Loucy (cell line): Measurements from ENCODE around the gene TRERF1.
"Not testable (repeated sequence)": the region's sequence is repeated elsewhere in the genome, so short reads cannot be mapped to it uniquely, and the experiment has no call there.

Experiments used
- H2AFZ ChIP-seq: fragments of 200-600 bp; sonication (generic); 2 replicates; pipeline ENCODE4 v1.6.0; 2016; ENCODE audit warnings: antibody characterized with exemption, mild to moderate bottlenecking, low read length, moderate library complexity
- H3F3A ChIP-seq: fragments of 200-600 bp; 2 replicates; pipeline ENCODE4 v1.6.0; 2016; ENCODE audit warnings: antibody characterized with exemption, low read depth, mild to moderate bottlenecking
- H3K27me3 ChIP-seq: fragments of 200-600 bp; sonication (generic); 2 replicates; pipeline ENCODE4 v1.6.1; 2014; ENCODE audit warnings: low read length, mild to moderate bottlenecking; ENCODE audit not compliant: insufficient read depth, poor library complexity, severe bottlenecking
- H3K36me3 ChIP-seq: fragments of 200-600 bp; sonication (generic); 2 replicates; pipeline ENCODE4 v1.6.1; 2016; ENCODE audit warnings: low read length; ENCODE audit not compliant: insufficient read depth
- H3K4me1 ChIP-seq: fragments of 200-600 bp; sonication (generic); 2 replicates; pipeline ENCODE4 v1.5.1; 2014; ENCODE audit warnings: low read length, mild to moderate bottlenecking; ENCODE audit not compliant: insufficient read depth, poor library complexity, severe bottlenecking
- H3K4me2 ChIP-seq: fragments of 200-600 bp; sonication (generic); 2 replicates; pipeline ENCODE4 v1.6.0; 2014; ENCODE audit warnings: antibody characterized with exemption, low read length, low read depth, mild to moderate bottlenecking; ENCODE audit not compliant: poor library complexity, severe bottlenecking
- H3K4me3 ChIP-seq: fragments of 200-600 bp; sonication (generic); 2 replicates; pipeline ENCODE4 v1.5.1; 2014; ENCODE audit warnings: low read length, mild to moderate bottlenecking, mixed read lengths; ENCODE audit not compliant: poor library complexity, severe bottlenecking
- H3K79me2 ChIP-seq: fragments of 200-600 bp; sonication (generic); 2 replicates; pipeline ENCODE4 v1.6.1; 2014; ENCODE audit warnings: low read length; ENCODE audit not compliant: insufficient read depth
- H3K9ac ChIP-seq: fragments of 200-600 bp; sonication (generic); 2 replicates; pipeline ENCODE4 v1.6.0; 2014; ENCODE audit warnings: mild to moderate bottlenecking, low read depth, low read length, moderate library complexity; ENCODE audit not compliant: poor library complexity, severe bottlenecking
- H3K9me2 ChIP-seq: fragments of 200-600 bp; sonication (generic); replicated peaks from 2 replicates; pipeline ENCODE4 v1.6.1; 2016; ENCODE audit warnings: low read depth, low read length, mixed read lengths
- H3K9me3 ChIP-seq: fragments of 200-600 bp; sonication (generic); 2 replicates; pipeline ENCODE4 v1.6.1; 2014; ENCODE audit warnings: mild to moderate bottlenecking, antibody characterized with exemption, low read length, low read depth; ENCODE audit not compliant: insufficient read depth
- H4K20me1 ChIP-seq: fragments of 200-600 bp; sonication (generic); 2 replicates; pipeline ENCODE4 v1.6.0; 2014; ENCODE audit warnings: antibody characterized with exemption, low read length, mild to moderate bottlenecking; ENCODE audit not compliant: insufficient read depth, poor library complexity, severe bottlenecking
- EZH2phosphoT487 ChIP-seq: fragments of 200-600 bp; IDR thresholded peaks from 2 replicates; pipeline ENCODE4 v1.6.1; 2018; ENCODE audit warnings: antibody characterized with exemption, mild to moderate bottlenecking, moderate library complexity, borderline replicate concordance
- TF ChIP-seq, protein P1 (sequence below): fragments of 200-600 bp; sonication (generic); conservative IDR thresholded peaks from 2 replicates; pipeline ENCODE4 v1.5.1; 2014; ENCODE audit warnings: mild to moderate bottlenecking, antibody characterized with exemption, low read length

Gene TRERF1

DNA sequence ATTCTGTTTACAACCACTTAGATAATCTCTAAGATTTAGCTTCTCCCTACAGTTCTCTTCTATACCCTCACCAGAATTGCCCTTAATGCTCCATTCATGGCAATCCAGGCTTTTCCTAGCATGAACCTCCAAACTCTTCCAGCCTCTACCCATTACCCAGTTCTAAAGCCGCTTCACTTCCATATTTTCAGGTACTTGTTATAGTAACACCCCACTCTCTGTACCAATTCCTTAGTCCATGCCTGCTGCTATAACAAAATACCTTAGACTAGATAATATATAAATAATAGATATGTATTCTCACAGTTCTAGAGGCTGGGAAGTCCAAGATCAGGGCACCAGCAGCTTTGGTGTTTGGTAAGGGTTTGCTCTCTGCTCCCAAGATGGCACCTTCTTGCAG, 16.5 kb upstream of the TRERF1 start:
- H3K36me3 ChIP-seq: no peaks in the 10 kb centered on the region
- no peak overlapping the region for H2AFZ ChIP-seq
- H3K4me2 ChIP-seq: no peak overlapping the region
- no peaks in the 10 kb centered on the region for H3K27me3 ChIP-seq
- no peaks in the 10 kb centered on the region for H3K79me2 ChIP-seq
- no peak for TF ChIP-seq EZH2phosphoT487
- TF ChIP-seq, protein P1, sequence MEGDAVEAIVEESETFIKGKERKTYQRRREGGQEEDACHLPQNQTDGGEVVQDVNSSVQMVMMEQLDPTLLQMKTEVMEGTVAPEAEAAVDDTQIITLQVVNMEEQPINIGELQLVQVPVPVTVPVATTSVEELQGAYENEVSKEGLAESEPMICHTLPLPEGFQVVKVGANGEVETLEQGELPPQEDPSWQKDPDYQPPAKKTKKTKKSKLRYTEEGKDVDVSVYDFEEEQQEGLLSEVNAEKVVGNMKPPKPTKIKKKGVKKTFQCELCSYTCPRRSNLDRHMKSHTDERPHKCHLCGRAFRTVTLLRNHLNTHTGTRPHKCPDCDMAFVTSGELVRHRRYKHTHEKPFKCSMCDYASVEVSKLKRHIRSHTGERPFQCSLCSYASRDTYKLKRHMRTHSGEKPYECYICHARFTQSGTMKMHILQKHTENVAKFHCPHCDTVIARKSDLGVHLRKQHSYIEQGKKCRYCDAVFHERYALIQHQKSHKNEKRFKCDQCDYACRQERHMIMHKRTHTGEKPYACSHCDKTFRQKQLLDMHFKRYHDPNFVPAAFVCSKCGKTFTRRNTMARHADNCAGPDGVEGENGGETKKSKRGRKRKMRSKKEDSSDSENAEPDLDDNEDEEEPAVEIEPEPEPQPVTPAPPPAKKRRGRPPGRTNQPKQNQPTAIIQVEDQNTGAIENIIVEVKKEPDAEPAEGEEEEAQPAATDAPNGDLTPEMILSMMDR: no peak
- H3K9me2 ChIP-seq: no peaks in the 10 kb centered on the region
- no peaks in the 10 kb centered on the region for H4K20me1 ChIP-seq
- H3K9me3 ChIP-seq: peaks cover 7% of the 10 kb centered on the region; the same call in 1 of the 2 replicates
- no peak overlapping the region for H3K4me3 ChIP-seq
- no peak overlapping the region for H3K9ac ChIP-seq
- no peaks in the 10 kb centered on the region for H3K4me1 ChIP-seq
- H3F3A ChIP-seq: no peaks in the 10 kb centered on the region

DNA sequence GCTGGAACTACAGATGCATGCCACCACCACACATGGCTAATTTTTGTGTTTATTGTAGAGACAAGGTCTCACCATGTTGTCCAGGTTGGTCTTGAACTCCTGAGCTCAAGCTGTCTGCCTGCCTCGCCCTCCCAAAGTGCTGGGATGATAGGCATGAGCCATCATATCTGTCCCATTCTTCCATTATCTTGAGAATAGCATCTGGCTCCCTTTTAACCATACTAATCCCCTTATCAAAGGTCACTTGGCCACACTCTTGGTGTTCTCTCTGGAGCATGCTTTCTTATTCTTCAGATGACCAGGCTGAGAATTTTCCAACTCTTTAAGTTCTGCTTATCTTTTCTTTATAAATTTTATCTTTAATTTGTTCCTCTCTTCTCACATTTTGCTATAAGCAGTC, 15.9 kb upstream of the TRERF1 start:
- Histone ChIP-seq H3K4me2 (no peak overlapping the region), H2AFZ (no peak overlapping the region), H4K20me1 (no peaks in the 10 kb centered on the region), H3K79me2 (no peaks in the 10 kb centered on the region), H3K9ac (no peak overlapping the region), H3K4me3 (no peak overlapping the region), H3K9me3 (peaks cover 7% of the 10 kb centered on the region; the same call in 1 of the 2 replicates), H3K36me3 (no peaks in the 10 kb centered on the region), H3F3A (no peaks in the 10 kb centered on the region), H3K4me1 (no peaks in the 10 kb centered on the region), H3K9me2 (no peaks in the 10 kb centered on the region), H3K27me3 (no peaks in the 10 kb centered on the region)
- TF ChIP-seq EZH2phosphoT487: no peak
- TF ChIP-seq, protein P1: no peak

DNA sequence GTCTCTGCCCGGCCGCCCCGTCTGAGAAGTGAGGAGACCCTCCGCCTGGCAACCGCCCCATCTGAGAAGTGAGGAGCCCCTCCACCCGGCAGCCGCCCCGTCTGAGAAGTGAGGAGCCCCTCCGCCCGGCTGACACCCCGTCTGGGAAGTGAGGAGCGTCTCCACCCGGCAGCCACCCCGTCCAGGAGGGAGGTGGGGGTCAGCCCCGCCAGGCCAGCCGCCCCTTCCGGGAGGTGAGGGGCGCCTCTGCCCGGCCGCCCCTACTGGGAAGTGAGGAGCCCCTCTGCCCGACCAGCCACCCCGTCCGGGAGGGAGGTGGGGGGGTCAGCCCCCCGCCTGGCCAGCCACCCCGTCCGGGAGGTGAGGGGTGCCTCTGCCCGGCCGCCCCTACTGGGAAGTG, 14.7 kb upstream of the TRERF1 start:
- not testable (repeated sequence) for H3K4me1 ChIP-seq, H3K79me2 ChIP-seq, H3K9me2 ChIP-seq, H3K9me3 ChIP-seq, H3K27me3 ChIP-seq, H3K9ac ChIP-seq, H3F3A ChIP-seq, H3K4me2 ChIP-seq, H2AFZ ChIP-seq, H4K20me1 ChIP-seq, H3K4me3 ChIP-seq, H3K36me3 ChIP-seq

DNA sequence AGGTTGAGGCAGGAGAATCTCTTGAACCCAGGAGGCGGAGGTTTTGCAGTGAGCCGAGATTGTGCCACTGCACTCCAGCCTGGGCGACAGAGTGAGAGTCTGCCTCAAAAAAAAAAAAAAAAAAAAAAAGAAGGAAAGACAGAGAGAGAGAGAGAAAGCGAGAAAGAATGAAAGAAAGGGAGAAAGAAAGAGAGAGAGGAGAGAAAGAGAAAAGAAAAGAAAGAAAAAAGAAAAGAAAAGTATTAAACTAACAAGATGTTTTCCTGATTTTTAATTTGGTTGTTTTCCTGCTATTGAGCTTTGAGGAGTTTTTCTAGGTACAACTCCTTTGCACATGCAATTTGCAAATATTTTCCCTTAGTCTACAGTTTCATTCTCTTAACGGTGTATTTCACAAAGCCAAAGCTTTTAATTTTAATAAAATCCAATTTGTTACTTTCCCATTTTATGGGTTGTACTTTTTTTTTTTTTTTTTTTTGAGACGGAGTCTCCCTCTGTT, 10.8 kb upstream of the TRERF1 start:
- Histone ChIP-seq H3K9me2 (no peaks in the 10 kb centered on the region), H2AFZ (no peak overlapping the region), H3K4me1 (no peaks in the 10 kb centered on the region), H3K79me2 (no peaks in the 10 kb centered on the region), H3K9me3 (no peaks in the 10 kb centered on the region), H3K4me2 (no peak overlapping the region), H4K20me1 (no peaks in the 10 kb centered on the region), H3K9ac (no peak overlapping the region), H3K4me3 (no peak overlapping the region), H3K36me3 (no peaks in the 10 kb centered on the region), H3K27me3 (no peaks in the 10 kb centered on the region), H3F3A (no peaks in the 10 kb centered on the region)
- no peak for TF ChIP-seq EZH2phosphoT487
- TF ChIP-seq, protein P1: no peak
